ENCODE results near the gene NAA20.

DNA sequence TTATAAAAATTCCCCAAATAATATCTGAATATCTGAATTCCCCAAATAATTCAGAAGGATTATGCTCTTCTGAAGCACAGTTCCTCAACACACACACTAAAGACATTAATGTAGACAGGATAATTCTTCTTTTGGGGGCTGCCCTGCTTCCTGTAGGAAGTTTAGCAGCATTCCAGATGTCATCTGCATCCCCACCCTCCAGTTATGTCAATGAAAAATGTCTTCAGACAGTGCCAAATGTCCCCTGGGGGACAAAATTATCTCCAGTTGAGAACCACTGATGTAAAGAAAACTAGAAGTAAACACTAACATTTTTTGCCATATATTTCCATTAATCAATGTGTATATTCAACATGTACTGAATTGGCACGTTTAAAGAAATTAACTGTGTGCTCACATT lies 25.9 kb upstream of the NAA20 start:
- no peak for TF ChIP-seq POLR2A (IDR thresholded peaks at IDR 0.05)
- TF ChIP-seq, protein P1, sequence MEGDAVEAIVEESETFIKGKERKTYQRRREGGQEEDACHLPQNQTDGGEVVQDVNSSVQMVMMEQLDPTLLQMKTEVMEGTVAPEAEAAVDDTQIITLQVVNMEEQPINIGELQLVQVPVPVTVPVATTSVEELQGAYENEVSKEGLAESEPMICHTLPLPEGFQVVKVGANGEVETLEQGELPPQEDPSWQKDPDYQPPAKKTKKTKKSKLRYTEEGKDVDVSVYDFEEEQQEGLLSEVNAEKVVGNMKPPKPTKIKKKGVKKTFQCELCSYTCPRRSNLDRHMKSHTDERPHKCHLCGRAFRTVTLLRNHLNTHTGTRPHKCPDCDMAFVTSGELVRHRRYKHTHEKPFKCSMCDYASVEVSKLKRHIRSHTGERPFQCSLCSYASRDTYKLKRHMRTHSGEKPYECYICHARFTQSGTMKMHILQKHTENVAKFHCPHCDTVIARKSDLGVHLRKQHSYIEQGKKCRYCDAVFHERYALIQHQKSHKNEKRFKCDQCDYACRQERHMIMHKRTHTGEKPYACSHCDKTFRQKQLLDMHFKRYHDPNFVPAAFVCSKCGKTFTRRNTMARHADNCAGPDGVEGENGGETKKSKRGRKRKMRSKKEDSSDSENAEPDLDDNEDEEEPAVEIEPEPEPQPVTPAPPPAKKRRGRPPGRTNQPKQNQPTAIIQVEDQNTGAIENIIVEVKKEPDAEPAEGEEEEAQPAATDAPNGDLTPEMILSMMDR (IDR thresholded peaks at IDR 0.05): no peak
- TF ChIP-seq POLR2AphosphoS5 (IDR thresholded peaks at IDR 0.05): no peak
